ENCODE measurements around the gene FAM240A. TPM values are rescaled to one million over a fixed set of nuclear protein-coding genes. Genes with fewer than 3 reads are reported as not detected.

The FAM240A gene
- total RNA-seq, 4 donors from 2014 or later, result not detected

DNA sequence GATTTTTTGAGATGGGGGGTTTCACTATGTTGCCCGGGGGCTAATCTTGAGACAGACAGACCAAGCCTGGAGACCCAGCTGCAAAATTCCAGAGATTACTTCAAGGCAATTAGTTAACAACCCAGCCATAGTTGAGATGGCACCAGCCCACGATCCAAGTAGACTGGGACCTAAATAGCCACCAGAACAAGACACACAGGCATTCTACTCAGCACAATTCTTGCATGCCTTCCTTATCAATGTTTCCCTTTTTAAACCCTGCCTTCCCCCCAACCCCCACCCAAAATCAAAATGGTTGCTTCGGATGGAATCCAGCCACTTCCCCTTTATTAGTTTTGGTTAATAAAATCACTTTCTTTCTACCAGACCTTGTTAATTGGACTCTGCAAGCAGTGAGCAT, 28.6 kb downstream of the FAM240A start:
- WGBS, 2 donors (ENCODE audit: low coverage in 1 of 2), result 55 to 75% methylated on average over 1 to 3 of the region's 3 CpGs
- Histone ChIP-seq H3K4me1 (no peaks in the 10 kb centered on the region), H3K4me3 (no peak overlapping the region), H3K27me3 (peaks cover 6% of the 10 kb centered on the region), H3K27ac (no peak overlapping the region), H3K9me3 (no peaks in the 10 kb centered on the region), H3K36me3 (no peaks in the 10 kb centered on the region)
- no peak for TF ChIP-seq POLR2AphosphoS5 (IDR thresholded peaks at IDR 0.05)
- TF ChIP-seq, protein P1, sequence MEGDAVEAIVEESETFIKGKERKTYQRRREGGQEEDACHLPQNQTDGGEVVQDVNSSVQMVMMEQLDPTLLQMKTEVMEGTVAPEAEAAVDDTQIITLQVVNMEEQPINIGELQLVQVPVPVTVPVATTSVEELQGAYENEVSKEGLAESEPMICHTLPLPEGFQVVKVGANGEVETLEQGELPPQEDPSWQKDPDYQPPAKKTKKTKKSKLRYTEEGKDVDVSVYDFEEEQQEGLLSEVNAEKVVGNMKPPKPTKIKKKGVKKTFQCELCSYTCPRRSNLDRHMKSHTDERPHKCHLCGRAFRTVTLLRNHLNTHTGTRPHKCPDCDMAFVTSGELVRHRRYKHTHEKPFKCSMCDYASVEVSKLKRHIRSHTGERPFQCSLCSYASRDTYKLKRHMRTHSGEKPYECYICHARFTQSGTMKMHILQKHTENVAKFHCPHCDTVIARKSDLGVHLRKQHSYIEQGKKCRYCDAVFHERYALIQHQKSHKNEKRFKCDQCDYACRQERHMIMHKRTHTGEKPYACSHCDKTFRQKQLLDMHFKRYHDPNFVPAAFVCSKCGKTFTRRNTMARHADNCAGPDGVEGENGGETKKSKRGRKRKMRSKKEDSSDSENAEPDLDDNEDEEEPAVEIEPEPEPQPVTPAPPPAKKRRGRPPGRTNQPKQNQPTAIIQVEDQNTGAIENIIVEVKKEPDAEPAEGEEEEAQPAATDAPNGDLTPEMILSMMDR (IDR thresholded peaks at IDR 0.05), result no peak
- TF ChIP-seq POLR2A (IDR thresholded peaks at IDR 0.05), result no peak
- no peak for TF ChIP-seq EP300 (IDR thresholded peaks at IDR 0.05; ENCODE audit: low read depth)
- intact Hi-C loops (cut with DNase I; ENCODE audit: low total_unique reads), result no loop called here
- in situ Hi-C loops (cut with MboI; ENCODE audit: low pct_ligation_motif_present in 1 of 4, low pct_unique_long_range_greater_than_20kb in 1 of 4, low sequenced_read_pairs in 3 of 4), result loop anchor here in 1 of 4 donors (10.0 kb wide), 1 partner anchor 156 kb away; no protein-coding TSS in a partner anchor
- no peak for DNase-seq

DNA sequence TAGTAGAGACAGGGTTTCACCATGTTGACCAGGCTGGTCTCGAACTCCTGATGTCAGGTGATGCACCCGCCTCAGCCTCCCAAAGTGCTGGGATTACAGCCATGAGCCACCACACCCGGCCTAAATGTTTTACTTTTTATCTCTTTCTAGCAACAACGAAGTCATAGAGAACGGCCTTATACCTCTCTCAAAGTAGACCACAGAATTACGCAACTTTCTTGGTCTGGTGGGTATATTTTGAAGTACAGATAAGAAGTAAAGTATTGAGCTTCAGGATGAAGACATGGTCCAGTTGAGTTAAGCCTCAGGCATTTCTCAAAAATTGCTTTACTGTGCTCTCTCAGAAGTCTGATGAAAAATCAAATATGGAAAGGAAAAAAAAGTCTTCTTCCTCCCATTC, 30.6 kb downstream of the FAM240A start:
- Histone ChIP-seq H3K4me3 (no peak overlapping the region), H3K4me1 (no peaks in the 10 kb centered on the region), H3K27me3 (peaks cover 6% of the 10 kb centered on the region), H3K36me3 (no peaks in the 10 kb centered on the region), H3K9me3 (no peaks in the 10 kb centered on the region), H3K27ac (no peak overlapping the region)
- intact Hi-C loops (cut with DNase I; ENCODE audit: low total_unique reads), result no loop called here
- DNase-seq, result no peak
- WGBS, 2 donors (ENCODE audit: low coverage in 1 of 2), result 78 to 84% methylated on average over 6 of the region's 6 CpGs
- TF ChIP-seq EP300 (IDR thresholded peaks at IDR 0.05; ENCODE audit: low read depth) (no peak), POLR2AphosphoS5 (IDR thresholded peaks at IDR 0.05) (no peak), POLR2A (IDR thresholded peaks at IDR 0.05) (no peak)
- TF ChIP-seq, protein P1 (IDR thresholded peaks at IDR 0.05), result no peak
- in situ Hi-C loops (cut with MboI; ENCODE audit: low pct_ligation_motif_present in 1 of 4, low pct_unique_long_range_greater_than_20kb in 1 of 4, low sequenced_read_pairs in 3 of 4), result loop anchor here in 1 of 4 donors (10.0 kb wide), 1 partner anchor 158 kb away; no protein-coding TSS in a partner anchor

DNA sequence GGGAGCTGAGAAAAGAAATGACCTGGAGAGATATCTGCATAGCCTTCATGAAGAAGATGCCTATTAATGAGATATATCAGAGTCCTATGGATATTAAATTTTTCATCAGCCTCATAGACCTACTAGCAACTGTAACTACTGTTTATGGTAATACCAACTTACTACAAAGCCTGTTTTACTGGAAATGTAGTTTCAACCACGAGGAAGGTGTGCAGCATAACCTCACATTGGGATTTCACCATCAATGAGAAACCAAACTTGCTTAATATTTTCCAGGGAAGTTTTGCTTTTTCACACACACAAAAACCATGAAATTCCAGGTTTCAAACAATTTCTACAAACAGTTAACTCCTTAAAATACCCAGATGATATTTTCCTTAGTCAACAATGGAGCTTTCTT, 31.4 kb downstream of the FAM240A start:
- H3K4me1 ChIP-seq, result no peaks in the 10 kb centered on the region
- peaks cover 6% of the 10 kb centered on the region for H3K27me3 ChIP-seq
- 67 to 68% methylated on average over 1 of the region's 1 CpG for WGBS, 2 donors (ENCODE audit: low coverage in 1 of 2)
- H3K9me3 ChIP-seq, result no peaks in the 10 kb centered on the region
- in situ Hi-C loops (cut with MboI; ENCODE audit: low pct_ligation_motif_present in 1 of 4, low pct_unique_long_range_greater_than_20kb in 1 of 4, low sequenced_read_pairs in 3 of 4), result loop anchor here in 1 of 4 donors (10.0 kb wide), 1 partner anchor 159 kb away; no protein-coding TSS in a partner anchor
- DNase-seq, result no peak
- no peak for TF ChIP-seq POLR2AphosphoS5 (IDR thresholded peaks at IDR 0.05)
- no peak for TF ChIP-seq POLR2A (IDR thresholded peaks at IDR 0.05)
- no peak for TF ChIP-seq EP300 (IDR thresholded peaks at IDR 0.05; ENCODE audit: low read depth)
- TF ChIP-seq, protein P1 (IDR thresholded peaks at IDR 0.05), result no peak
- H3K4me3 ChIP-seq, result no peak overlapping the region
- intact Hi-C loops (cut with DNase I; ENCODE audit: low total_unique reads), result no loop called here
- H3K36me3 ChIP-seq, result no peaks in the 10 kb centered on the region
- H3K27ac ChIP-seq, result no peak overlapping the region

DNA sequence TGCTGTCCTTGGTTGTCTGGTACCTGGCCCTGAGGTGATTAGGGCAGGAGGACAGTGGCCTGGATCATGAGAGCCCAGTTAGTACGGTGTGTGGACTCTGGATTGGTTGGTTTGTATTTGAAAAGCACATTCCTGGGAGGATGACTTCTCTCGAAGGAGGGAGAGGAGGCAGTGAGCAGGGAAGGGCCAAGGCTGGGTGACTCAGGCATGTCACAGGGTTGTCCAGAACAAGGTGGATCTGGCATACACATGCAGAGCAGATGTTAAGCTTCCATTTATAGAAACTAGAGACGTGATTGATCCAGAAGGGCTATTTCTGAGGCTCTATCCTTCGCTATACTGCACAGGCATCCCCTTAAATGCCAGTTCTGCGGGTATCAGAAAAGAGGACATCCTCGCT, 34.4 kb downstream of the FAM240A start:
- DNase-seq, result no peak
- Histone ChIP-seq H3K27me3 (peaks cover 15% of the 10 kb centered on the region), H3K36me3 (no peaks in the 10 kb centered on the region), H3K4me3 (no peak overlapping the region), H3K27ac (no peak overlapping the region), H3K9me3 (no peaks in the 10 kb centered on the region), H3K4me1 (no peaks in the 10 kb centered on the region)
- TF ChIP-seq EP300 (IDR thresholded peaks at IDR 0.05; ENCODE audit: low read depth), result no peak
- TF ChIP-seq POLR2A (IDR thresholded peaks at IDR 0.05), result no peak
- TF ChIP-seq, protein P1 (IDR thresholded peaks at IDR 0.05), result no peak
- TF ChIP-seq POLR2AphosphoS5 (IDR thresholded peaks at IDR 0.05), result no peak
- in situ Hi-C loops (cut with MboI; ENCODE audit: low pct_ligation_motif_present in 1 of 4, low pct_unique_long_range_greater_than_20kb in 1 of 4, low sequenced_read_pairs in 3 of 4), result loop anchor here in 1 of 4 donors (10.0 kb wide), 1 partner anchor 162 kb away; no protein-coding TSS in a partner anchor
- WGBS, 2 donors (ENCODE audit: low coverage in 1 of 2), result 59 to 80% methylated on average over 2 to 6 of the region's 6 CpGs
- intact Hi-C loops (cut with DNase I; ENCODE audit: low total_unique reads), result no loop called here

All from transverse colon (tissue), 4 donors.